Activated CD8-positive, alpha-beta memory T cell treated with anti-CD3 and anti-CD28 coated beads for 48 hours (primary cell): ENCODE data around the gene EXD3.

Experiments used
- DNase-seq, 3 experiments: peaks; one replicate each; pipeline ENCODE4 v3.0.0-alpha.2; 2020; ENCODE audit warnings: low read depth in 2 of 3, low spot score in 2 of 3

Gene EXD3

GRCh38 chr9:137449081-137449844 lies 26.3 kb upstream of the EXD3 start:
- no peak for DNase-seq

GRCh38 chr9:137448602-137448962 lies 25.6 kb upstream of the EXD3 start:
- no peak for DNase-seq

GRCh38 chr9:137447722-137448601 lies 25.0 kb upstream of the EXD3 start:
- no peak for DNase-seq

GRCh38 chr9:137446851-137447471 lies 24.0 kb upstream of the EXD3 start:
- no peak for DNase-seq

GRCh38 chr9:137445930-137446431 lies 23.0 kb upstream of the EXD3 start:
- no peak for DNase-seq

- peak; percentile 48 to 76 (median 74) for DNase-seq
These were observed 22.4 kb upstream of the EXD3 start for GRCh38 chr9:137445275-137445807.

- no peak for DNase-seq
These were observed 21.3 kb upstream of the EXD3 start for GRCh38 chr9:137444106-137444790.

- DNase-seq, result no peak
These were observed 19.0 kb upstream of the EXD3 start for GRCh38 chr9:137441935-137442321.

GRCh38 chr9:137441289-137441934 lies 18.4 kb upstream of the EXD3 start, which contains the start of gene ENTPD8:
Gene ENTPD8, minus strand, starts transcription at chr9:137441357. Its CDS starts 3,072 bp downstream, at chr9:137438285.
- no peak for DNase-seq

GRCh38 chr9:137439158-137439714 lies 16.3 kb upstream of the EXD3 start:
- no peak for DNase-seq

- no peak for DNase-seq
These were observed 15.7 kb upstream of the EXD3 start for GRCh38 chr9:137438591-137439157.

- DNase-seq, result no peak
These were observed 15.0 kb upstream of the EXD3 start for GRCh38 chr9:137437691-137438590.

GRCh38 chr9:137436761-137437600 lies 14.0 kb upstream of the EXD3 start:
- no peak for DNase-seq

GRCh38 chr9:137435980-137436760 lies 13.2 kb upstream of the EXD3 start:
- no peak for DNase-seq

GRCh38 chr9:137435381-137435891 lies 12.5 kb upstream of the EXD3 start:
- DNase-seq, result no peak

GRCh38 chr9:137434498-137435380 lies 11.8 kb upstream of the EXD3 start:
- no peak for DNase-seq
